ENCODE results near the gene LIPC. TPM values are rescaled to one million over a fixed set of nuclear protein-coding genes. Genes with fewer than 3 reads are reported as not detected.

The LIPC gene
- total RNA-seq, 6 experiments from 2014 or later: 31.1 to 213 (median 86.1) TPM

GRCh38 chr15:58546635-58547627 is 115.1 kb downstream of the LIPC start:
- Histone ChIP-seq H3K27ac (peak overlapping the region in 2 of 3 donors; percentile 38 to 47), H3K4me1 (peaks cover 0 to 14% (median 9%) of the 10 kb centered on the region in 4 donors), H3K27me3 (no peaks in the 10 kb centered on the region), H3K36me3 (peaks cover 0 to 7% (median 3%) of the 10 kb centered on the region in 4 donors), H3K9me3 (no peaks in the 10 kb centered on the region), H3K4me3 (no peak overlapping the region)
- intact Hi-C loops (cut with DNase I): no loop called here
- TF ChIP-seq POLR2A (IDR thresholded peaks at IDR 0.05): no peak
- TF ChIP-seq, protein P1, sequence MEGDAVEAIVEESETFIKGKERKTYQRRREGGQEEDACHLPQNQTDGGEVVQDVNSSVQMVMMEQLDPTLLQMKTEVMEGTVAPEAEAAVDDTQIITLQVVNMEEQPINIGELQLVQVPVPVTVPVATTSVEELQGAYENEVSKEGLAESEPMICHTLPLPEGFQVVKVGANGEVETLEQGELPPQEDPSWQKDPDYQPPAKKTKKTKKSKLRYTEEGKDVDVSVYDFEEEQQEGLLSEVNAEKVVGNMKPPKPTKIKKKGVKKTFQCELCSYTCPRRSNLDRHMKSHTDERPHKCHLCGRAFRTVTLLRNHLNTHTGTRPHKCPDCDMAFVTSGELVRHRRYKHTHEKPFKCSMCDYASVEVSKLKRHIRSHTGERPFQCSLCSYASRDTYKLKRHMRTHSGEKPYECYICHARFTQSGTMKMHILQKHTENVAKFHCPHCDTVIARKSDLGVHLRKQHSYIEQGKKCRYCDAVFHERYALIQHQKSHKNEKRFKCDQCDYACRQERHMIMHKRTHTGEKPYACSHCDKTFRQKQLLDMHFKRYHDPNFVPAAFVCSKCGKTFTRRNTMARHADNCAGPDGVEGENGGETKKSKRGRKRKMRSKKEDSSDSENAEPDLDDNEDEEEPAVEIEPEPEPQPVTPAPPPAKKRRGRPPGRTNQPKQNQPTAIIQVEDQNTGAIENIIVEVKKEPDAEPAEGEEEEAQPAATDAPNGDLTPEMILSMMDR (IDR thresholded peaks at IDR 0.05): no peak
- 40% methylated on average over 6 of the region's 13 CpGs for WGBS (ENCODE audit: insufficient coverage, low coverage, low lambda C conversion rate, missing lambda C conversion rate)
- ATAC-seq (peak; percentile 91 to 94 (median 93)), DNase-seq (peak; percentile 73 to 84 (median 79))

GRCh38 chr15:58547628-58548307 is 116.0 kb downstream of the LIPC start:
- H3K27ac ChIP-seq: no peak overlapping the region
- TF ChIP-seq, protein P1 (IDR thresholded peaks at IDR 0.05): no peak
- no peak for TF ChIP-seq POLR2A (IDR thresholded peaks at IDR 0.05)
- peaks cover 0 to 14% (median 9%) of the 10 kb centered on the region in 4 donors for H3K4me1 ChIP-seq
- ATAC-seq (no peak), DNase-seq (peak in 1 of 3 donors; percentile 27)
- WGBS (ENCODE audit: insufficient coverage, low coverage, low lambda C conversion rate, missing lambda C conversion rate): 87% methylated on average over 7 of the region's 9 CpGs
- H3K36me3 ChIP-seq: peaks cover 0 to 7% (median 0%) of the 10 kb centered on the region in 4 donors
- no peaks in the 10 kb centered on the region for H3K27me3 ChIP-seq
- no peak overlapping the region for H3K4me3 ChIP-seq
- intact Hi-C loops (cut with DNase I): no loop called here
- H3K9me3 ChIP-seq: no peaks in the 10 kb centered on the region

DNA sequence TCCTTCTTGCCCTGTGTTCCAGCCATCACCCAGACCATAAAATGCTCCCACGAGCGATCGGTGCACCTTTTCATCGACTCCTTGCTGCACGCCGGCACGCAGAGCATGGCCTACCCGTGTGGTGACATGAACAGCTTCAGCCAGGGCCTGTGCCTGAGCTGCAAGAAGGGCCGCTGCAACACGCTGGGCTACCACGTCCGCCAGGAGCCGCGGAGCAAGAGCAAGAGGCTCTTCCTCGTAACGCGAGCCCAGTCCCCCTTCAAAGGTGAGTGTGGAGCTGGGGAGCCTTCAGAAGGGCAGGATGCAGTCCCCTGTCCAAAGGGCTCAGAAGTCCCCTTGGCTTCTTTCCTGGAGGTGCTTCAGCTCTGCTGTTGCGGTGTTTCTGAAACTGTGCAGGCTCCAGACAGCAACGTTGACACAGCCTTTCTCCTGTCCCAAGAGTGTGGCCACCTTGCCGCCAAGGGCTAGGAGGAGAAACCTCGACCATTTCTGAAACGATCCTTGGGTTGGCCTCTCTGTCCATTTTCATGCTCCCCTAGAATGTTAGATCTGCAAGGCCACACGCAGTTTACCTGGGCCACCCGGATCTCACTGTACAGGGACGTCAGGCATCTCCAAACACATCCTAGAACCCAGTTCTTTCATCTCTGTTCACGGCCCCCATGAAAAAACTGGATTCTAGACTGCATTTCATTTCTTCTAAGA is 116.7 kb downstream of the LIPC start:
- TF ChIP-seq POLR2A (IDR thresholded peaks at IDR 0.05): no peak
- TF ChIP-seq, protein P1 (IDR thresholded peaks at IDR 0.05): no peak
- H3K36me3 ChIP-seq: peaks cover 0 to 7% (median 0%) of the 10 kb centered on the region in 4 donors
- 91% methylated on average over 4 of the region's 26 CpGs for WGBS (ENCODE audit: insufficient coverage, low coverage, low lambda C conversion rate, missing lambda C conversion rate)
- intact Hi-C loops (cut with DNase I): no loop called here
- no peaks in the 10 kb centered on the region for H3K9me3 ChIP-seq
- no peaks in the 10 kb centered on the region for H3K27me3 ChIP-seq
- ATAC-seq (no peak), DNase-seq (peak in 1 of 3 donors; percentile 44)
- no peak overlapping the region for H3K27ac ChIP-seq
- H3K4me3 ChIP-seq: no peak overlapping the region
- H3K4me1 ChIP-seq: peaks cover 0 to 14% (median 9%) of the 10 kb centered on the region in 4 donors
